ENCODE data around the gene SPDYC. TPM values are rescaled to one million over a fixed set of nuclear protein-coding genes. Genes with fewer than 3 reads are reported as not detected.
A peak's percentile ranks its signal among the peaks of the same experiment; 100 is the strongest.

Gene SPDYC
- total RNA-seq, 1 experiment from 2014 or later = not detected

GRCh38 chr11:65134240-65134951, 35.6 kb upstream of the SPDYC start, which contains the start of gene SYVN1:
SYVN1 (minus strand) TSS chr11:65134519; CDS start chr11:65133601, 918 bp downstream.
- Histone ChIP-seq H3K79me2 (ENCODE audit: low read length) (peaks cover 35% of the 10 kb centered on the region), H3K4me2 (ENCODE audit: low read length) (peak within 1 kb of the TSS; percentile 96), H3K4me3 (ENCODE audit: low read length) (peak within 1 kb of the TSS; percentile 90), H3K9me3 (ENCODE audit: low read length) (no peaks in the 10 kb centered on the region), H3K27ac (ENCODE audit: low read length) (peak within 1 kb of the TSS; percentile 95), H3K4me1 (ENCODE audit: insufficient read depth, low read length) (peaks cover 16% of the 10 kb centered on the region), H3K9ac (ENCODE audit: low read length) (peak within 1 kb of the TSS; percentile 98), H2AFZ (ENCODE audit: low read length) (peak within 1 kb of the TSS; percentile 87), H4K20me1 (ENCODE audit: low read length) (no peaks in the 10 kb centered on the region; the same call in 1 of the 2 replicates), H3K36me3 (ENCODE audit: low read depth, low read length) (peaks cover 26% of the 10 kb centered on the region; the same call in 1 of the 2 replicates), H3F3A (ENCODE audit: low read length, unreplicated experiment) (no peaks in the 10 kb centered on the region), H3K9me2 (replicated peaks; ENCODE audit: low read length) (no peaks in the 10 kb centered on the region), H3K27me3 (ENCODE audit: low read length) (no peaks in the 10 kb centered on the region)
- TF ChIP-seq EZH2phosphoT487 (IDR thresholded peaks at IDR 0.05; ENCODE audit: borderline replicate concordance, low read length) (no peak), EZH2 (IDR thresholded peaks at IDR 0.05; ENCODE audit: low read length, unreplicated experiment) (no peak), CTCF (conservative IDR thresholded peaks at IDR 0.05; ENCODE audit: low read depth, low read length) (no peak)
- no TSS peak for BruUV-seq (replicated peaks)
- CTCF ChIA-PET = interaction anchor here (0.6 to 1.1 kb wide), 2 partner anchors 47 to 120 kb away, joined by 3 to 4 read pairs; partner anchors contain the start of gene CAPN1
- intact Hi-C loops (cut with micrococcal nuclease) = no loop called here
- peak; percentile 70 for ATAC-seq
- POLR2A ChIA-PET (ENCODE audit: unreplicated experiment) = interaction anchor here (0.6 to 1.8 kb wide), 4 partner anchors 9 to 48 kb away, joined by 3 to 24 read pairs (median 10); partner anchors contain the start of genes CAPN1, FAU and MRPL49
- DNase-seq = peak; percentile 89

- H3F3A ChIP-seq (ENCODE audit: low read length, unreplicated experiment) = no peaks in the 10 kb centered on the region
- ChIA-PET POLR2A (ENCODE audit: unreplicated experiment) (interaction anchor here (0.6 to 1.8 kb wide), 8 partner anchors 9 to 64 kb away, joined by 3 to 24 read pairs (median 4); partner anchors contain the start of genes CAPN1, FAU and MRPL49), CTCF (interaction anchor here (0.6 to 1.1 kb wide), 3 partner anchors 46 to 793 kb away, joined by 3 to 4 read pairs (median 4); partner anchors contain the start of gene CAPN1)
- H3K4me1 ChIP-seq (ENCODE audit: insufficient read depth, low read length) = peaks cover 16% of the 10 kb centered on the region
- 0 out of 2 replicates have a peak, but pooled peaks cover 2% of the 10 kb centered on the region for H3K27me3 ChIP-seq (ENCODE audit: low read length)
- BruUV-seq (replicated peaks) = TSS peak; percentile 84
- H3K27ac ChIP-seq (ENCODE audit: low read length) = peak overlapping the region; percentile 95
- H4K20me1 ChIP-seq (ENCODE audit: low read length) = no peaks in the 10 kb centered on the region; the same call in 1 of the 2 replicates
- no peak for TF ChIP-seq CTCF (conservative IDR thresholded peaks at IDR 0.05; ENCODE audit: low read depth, low read length)
- no peak for TF ChIP-seq EZH2phosphoT487 (IDR thresholded peaks at IDR 0.05; ENCODE audit: borderline replicate concordance, low read length)
- TF ChIP-seq EZH2 (IDR thresholded peaks at IDR 0.05; ENCODE audit: low read length, unreplicated experiment) = no peak
- intact Hi-C loops (cut with micrococcal nuclease) = loop anchor here (1.0 kb wide), 2 partner anchors 13 to 47 kb away; partner anchors contain the start of genes FAU and MRPL49
- H3K9me2 ChIP-seq (replicated peaks; ENCODE audit: low read length) = no peaks in the 10 kb centered on the region
- no peaks in the 10 kb centered on the region for H3K9me3 ChIP-seq (ENCODE audit: low read length)
- H2AFZ ChIP-seq (ENCODE audit: low read length) = peak overlapping the region; percentile 87
- H3K4me2 ChIP-seq (ENCODE audit: low read length) = peak overlapping the region; percentile 96
- peak; percentile 91 for ATAC-seq
- H3K79me2 ChIP-seq (ENCODE audit: low read length) = peaks cover 35% of the 10 kb centered on the region
- peak overlapping the region; percentile 90 for H3K4me3 ChIP-seq (ENCODE audit: low read length)
- peaks cover 22% of the 10 kb centered on the region; the same call in 1 of the 2 replicates for H3K36me3 ChIP-seq (ENCODE audit: low read depth, low read length)
- DNase-seq = peak; percentile 99
- peak overlapping the region; percentile 98 for H3K9ac ChIP-seq (ENCODE audit: low read length)
Measured at GRCh38 chr11:65134952-65135632, 34.9 kb upstream of the SPDYC start.

All from PC-3 (cell line).